Measurements from ENCODE around the gene ANXA10. TPM values are rescaled to one million over a fixed set of nuclear protein-coding genes. Genes with fewer than 3 reads are reported as not detected.
"Not testable (repeated sequence)": the region's sequence is repeated elsewhere in the genome, so short reads cannot be mapped to it uniquely, and the experiment has no call there.

The ANXA10 gene
- total RNA-seq, 1 experiment from 2014 or later = 1.7 TPM

- DNase-seq (ENCODE audit: low spot score) = no peak
Measured at GRCh38 chr4:168118116-168118655, 25.8 kb downstream of the ANXA10 start.

- DNase-seq (ENCODE audit: low spot score) = no peak
Measured at GRCh38 chr4:168119100-168119499, 26.8 kb downstream of the ANXA10 start.

GRCh38 chr4:168119890-168120289 is 27.6 kb downstream of the ANXA10 start:
- no peak for DNase-seq (ENCODE audit: low spot score)

GRCh38 chr4:168120811-168121210 is 28.5 kb downstream of the ANXA10 start:
- no peak for DNase-seq (ENCODE audit: low spot score)

GRCh38 chr4:168124008-168124641 is 31.8 kb downstream of the ANXA10 start:
- no peak for DNase-seq (ENCODE audit: low spot score)

GRCh38 chr4:168126952-168127351 is 34.6 kb downstream of the ANXA10 start:
- DNase-seq (ENCODE audit: low spot score) = no peak

- DNase-seq (ENCODE audit: low spot score) = no peak
Measured at GRCh38 chr4:168128601-168129000, 36.3 kb downstream of the ANXA10 start.

GRCh38 chr4:168129046-168129772 is 36.9 kb downstream of the ANXA10 start:
- no peak for DNase-seq (ENCODE audit: low spot score)

- no peak for DNase-seq (ENCODE audit: low spot score)
Measured at GRCh38 chr4:168129802-168130201, 37.5 kb downstream of the ANXA10 start.

GRCh38 chr4:168131196-168131595 is 38.9 kb downstream of the ANXA10 start:
- no peak for DNase-seq (ENCODE audit: low spot score)

GRCh38 chr4:168134651-168135050 is 42.3 kb downstream of the ANXA10 start:
- no peak for DNase-seq (ENCODE audit: low spot score)

GRCh38 chr4:168135860-168136259 is 43.5 kb downstream of the ANXA10 start:
- DNase-seq (ENCODE audit: low spot score) = not testable (repeated sequence)

GRCh38 chr4:168137695-168138094 is 45.4 kb downstream of the ANXA10 start:
- DNase-seq (ENCODE audit: low spot score) = not testable (repeated sequence)

GRCh38 chr4:168138143-168138542 is 45.8 kb downstream of the ANXA10 start:
- DNase-seq (ENCODE audit: low spot score) = peak; percentile 80

- peak; percentile 11 for DNase-seq (ENCODE audit: low spot score)
Measured at GRCh38 chr4:168139336-168139735, 47.0 kb downstream of the ANXA10 start.

GRCh38 chr4:168141733-168142132 is 49.4 kb downstream of the ANXA10 start:
- no peak for DNase-seq (ENCODE audit: low spot score)

- DNase-seq (ENCODE audit: low spot score) = no peak
Measured at GRCh38 chr4:168143601-168144000, 51.3 kb downstream of the ANXA10 start.

- no peak for DNase-seq (ENCODE audit: low spot score)
Measured at GRCh38 chr4:168150420-168151050, 58.2 kb downstream of the ANXA10 start.

GRCh38 chr4:168151327-168151726 is 59.0 kb downstream of the ANXA10 start:
- DNase-seq (ENCODE audit: low spot score) = no peak

GRCh38 chr4:168152837-168153500 is 60.6 kb downstream of the ANXA10 start:
- no peak for DNase-seq (ENCODE audit: low spot score)

- DNase-seq (ENCODE audit: low spot score) = peak; percentile 69
Measured at GRCh38 chr4:168153596-168154440, 61.5 kb downstream of the ANXA10 start.
